Gastrocnemius medialis (tissue), 4 donors: ENCODE results near the gene MAGEB17.

Source experiments
- POLR2A ChIP-seq, 2 donors: fragments of 450-650 bp; IDR thresholded peaks; one replicate each; pipeline ENCODE4 v1.6.1; 2017; ENCODE audit warnings: antibody characterized with exemption in 2 of 2, mild to moderate bottlenecking in 2 of 2, moderate library complexity in 2 of 2
- TF ChIP-seq, protein P1 (sequence below), 5 experiments: fragments of 450-650 bp in 3 of 5; fragments of 200-600 bp in 2 of 5; sonication (generic) in 2 of 5; IDR thresholded peaks in 4 of 5; conservative IDR thresholded peaks in 1 of 5; 1 replicate in 4 of 5; 2 replicates in 1 of 5; pipeline ENCODE4 v1.5.1; 2016 to 2019; ENCODE audit warnings: antibody characterized with exemption in 5 of 5, mild to moderate bottlenecking in 3 of 5, moderate library complexity in 3 of 5

DNA sequence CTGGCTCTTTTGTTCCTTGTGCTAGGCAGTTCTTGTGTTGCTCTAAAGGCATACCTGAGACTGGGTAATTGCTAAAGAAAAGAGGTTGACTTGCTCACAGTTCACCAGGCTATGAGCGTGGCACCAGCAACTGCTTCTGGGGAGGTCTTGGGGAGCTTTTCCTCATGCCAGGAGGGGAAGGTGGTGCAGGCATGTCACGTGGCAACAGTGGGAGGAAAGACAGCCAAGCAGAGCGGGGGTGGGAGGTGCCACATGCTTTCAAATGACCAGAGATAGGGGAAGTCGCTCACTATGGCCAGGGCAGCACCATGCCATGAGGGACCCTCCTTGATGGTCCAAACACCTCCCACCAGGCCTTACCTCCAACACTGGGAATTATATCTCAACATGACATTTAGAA, 4.7 kb downstream of the MAGEB17 start:
- TF ChIP-seq, protein P1, sequence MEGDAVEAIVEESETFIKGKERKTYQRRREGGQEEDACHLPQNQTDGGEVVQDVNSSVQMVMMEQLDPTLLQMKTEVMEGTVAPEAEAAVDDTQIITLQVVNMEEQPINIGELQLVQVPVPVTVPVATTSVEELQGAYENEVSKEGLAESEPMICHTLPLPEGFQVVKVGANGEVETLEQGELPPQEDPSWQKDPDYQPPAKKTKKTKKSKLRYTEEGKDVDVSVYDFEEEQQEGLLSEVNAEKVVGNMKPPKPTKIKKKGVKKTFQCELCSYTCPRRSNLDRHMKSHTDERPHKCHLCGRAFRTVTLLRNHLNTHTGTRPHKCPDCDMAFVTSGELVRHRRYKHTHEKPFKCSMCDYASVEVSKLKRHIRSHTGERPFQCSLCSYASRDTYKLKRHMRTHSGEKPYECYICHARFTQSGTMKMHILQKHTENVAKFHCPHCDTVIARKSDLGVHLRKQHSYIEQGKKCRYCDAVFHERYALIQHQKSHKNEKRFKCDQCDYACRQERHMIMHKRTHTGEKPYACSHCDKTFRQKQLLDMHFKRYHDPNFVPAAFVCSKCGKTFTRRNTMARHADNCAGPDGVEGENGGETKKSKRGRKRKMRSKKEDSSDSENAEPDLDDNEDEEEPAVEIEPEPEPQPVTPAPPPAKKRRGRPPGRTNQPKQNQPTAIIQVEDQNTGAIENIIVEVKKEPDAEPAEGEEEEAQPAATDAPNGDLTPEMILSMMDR (IDR thresholded peaks at IDR 0.05 in 4 of 5, conservative IDR thresholded peaks at IDR 0.05 in 1 of 5), result no peak
- no peak for TF ChIP-seq POLR2A (IDR thresholded peaks at IDR 0.05)
